Measurements from ENCODE around the gene DISC1.

The DISC1 gene

GRCh38 chr1:232020352-232020751 lies 393.8 kb downstream of the DISC1 start:
- DNase-seq: no peak

GRCh38 chr1:232029315-232029714 lies 402.7 kb downstream of the DISC1 start:
- DNase-seq: no peak

GRCh38 chr1:232031156-232031555 lies 404.6 kb downstream of the DISC1 start:
- DNase-seq: no peak

GRCh38 chr1:232033285-232033684 lies 406.7 kb downstream of the DISC1 start:
- no peak for DNase-seq

- no peak for DNase-seq
These were observed 408.0 kb downstream of the DISC1 start for GRCh38 chr1:232034556-232034955.

- DNase-seq: no peak
These were observed 409.8 kb downstream of the DISC1 start for GRCh38 chr1:232036181-232036933.

GRCh38 chr1:232037774-232038388 lies 411.3 kb downstream of the DISC1 start:
- no peak for DNase-seq

GRCh38 chr1:232038706-232039677 lies 412.4 kb downstream of the DISC1 start:
- no peak for DNase-seq

GRCh38 chr1:232040260-232040659 lies 413.7 kb downstream of the DISC1 start:
- DNase-seq: no peak

- no peak for DNase-seq
These were observed 418.1 kb downstream of the DISC1 start for GRCh38 chr1:232044728-232045127.

- DNase-seq: no peak
These were observed 418.8 kb downstream of the DISC1 start for GRCh38 chr1:232045139-232045994.

GRCh38 chr1:232046451-232047306 lies 420.1 kb downstream of the DISC1 start:
- DNase-seq: no peak

GRCh38 chr1:232047473-232047872 lies 420.9 kb downstream of the DISC1 start:
- no peak for DNase-seq

- no peak for DNase-seq
These were observed 421.9 kb downstream of the DISC1 start for GRCh38 chr1:232048481-232048880.

- no peak for DNase-seq
These were observed 422.7 kb downstream of the DISC1 start for GRCh38 chr1:232049335-232049734.

- no peak for DNase-seq
These were observed 430.8 kb downstream of the DISC1 start for GRCh38 chr1:232057217-232057895.

GRCh38 chr1:232057896-232058274 lies 431.3 kb downstream of the DISC1 start:
- DNase-seq: no peak

GRCh38 chr1:232059726-232060374 lies 433.3 kb downstream of the DISC1 start:
- no peak for DNase-seq

GRCh38 chr1:232062967-232063366 lies 436.4 kb downstream of the DISC1 start:
- DNase-seq: no peak

GRCh38 chr1:232066521-232066920 lies 439.9 kb downstream of the DISC1 start:
- DNase-seq: no peak
